ENCODE data around the gene EIF2A. TPM values are rescaled to one million over a fixed set of nuclear protein-coding genes. Genes with fewer than 3 reads are reported as not detected.
A peak's percentile ranks its signal among the peaks of the same experiment; 100 is the strongest.
"Not testable (repeated sequence)": the region's sequence is repeated elsewhere in the genome, so short reads cannot be mapped to it uniquely, and the experiment has no call there.

EIF2A gene
- total and polyA plus RNA-seq, 4 donors, result 72.8 to 95.5 (median 79.6) TPM

DNA sequence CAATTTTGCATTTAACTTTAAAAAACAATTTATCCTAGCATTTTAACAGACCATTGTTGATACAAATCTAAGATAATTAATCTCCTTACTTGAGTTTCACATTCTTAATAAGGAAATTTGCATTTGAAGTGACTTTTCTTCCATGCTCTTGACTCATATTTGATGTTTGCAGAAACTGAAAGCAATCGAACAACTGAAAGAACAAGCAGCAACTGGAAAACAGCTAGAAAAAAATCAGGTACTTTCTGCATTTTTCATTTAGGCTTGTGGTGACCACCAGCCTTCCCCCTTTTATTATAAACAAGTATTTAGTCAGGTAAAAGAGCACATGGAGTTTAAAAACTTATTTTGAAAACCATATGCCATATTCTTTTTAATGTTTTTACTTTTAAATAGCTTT is 36.4 kb downstream of the EIF2A start:
- DNase-seq (no peak), ATAC-seq (ENCODE audit: low FRiP score) (no peak)
- Histone ChIP-seq H3K27me3 (ENCODE audit: control insufficient read depth in 1 of 2, insufficient read depth in 2 of 2, low read length in 1 of 2) (no peaks in the 10 kb centered on the region), H3K27ac (ENCODE audit: low read depth in 1 of 2, low read length in 2 of 2) (no peak overlapping the region), H3K4me1 (ENCODE audit: control insufficient read depth in 1 of 2, insufficient read depth in 2 of 2, low read length in 2 of 2) (no peaks in the 10 kb centered on the region), H3K9me3 (ENCODE audit: control insufficient read depth, low read length) (no peaks in the 10 kb centered on the region), H3K4me3 (ENCODE audit: low read length in 2 of 2) (no peak overlapping the region), H3K36me3 (ENCODE audit: control insufficient read depth in 1 of 2, insufficient read depth in 2 of 2, low read length in 1 of 2) (peaks cover 3 to 4% of the 10 kb centered on the region in 2 donors)
- 76 to 87% methylated on average over 1 of the region's 1 CpG for WGBS, 2 donors
- intact Hi-C loops (cut with DNase I), result no loop called here

DNA sequence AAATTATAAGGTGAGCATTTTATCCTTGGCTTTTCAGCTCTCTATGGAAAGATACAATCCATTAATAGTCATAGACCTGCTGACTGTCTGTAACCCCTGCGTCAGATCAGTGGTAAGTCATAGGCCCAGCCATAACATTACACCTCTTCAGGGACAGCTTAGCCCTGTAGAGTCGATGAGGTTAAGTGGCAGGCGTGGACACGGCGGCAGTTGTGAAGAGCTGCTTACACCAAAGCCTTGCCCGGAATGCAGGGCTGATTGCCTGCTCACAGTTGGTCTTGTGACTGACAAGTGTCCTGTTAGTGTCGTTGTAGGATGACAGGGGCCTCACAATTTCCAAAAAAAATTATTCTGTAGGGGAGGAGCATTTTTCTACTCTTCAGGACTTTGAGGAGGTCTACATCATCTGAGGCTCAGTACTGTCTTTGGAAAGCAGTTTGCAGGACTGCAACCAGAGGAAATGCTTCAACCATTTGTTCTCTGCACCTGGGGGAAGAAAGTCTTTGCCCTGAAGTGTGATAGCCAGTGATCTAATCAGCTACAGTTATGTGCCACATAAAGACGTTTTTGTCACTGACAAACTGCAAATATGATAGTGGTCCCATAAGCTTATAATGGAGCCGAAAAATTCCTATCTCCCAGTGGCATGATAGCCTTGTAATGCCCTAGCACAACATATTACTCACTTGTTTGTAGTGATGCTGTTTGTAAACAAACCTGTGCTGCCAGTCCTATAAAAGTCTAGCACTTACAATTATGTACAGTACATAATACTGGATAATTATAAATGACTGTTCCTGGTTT is 41.6 kb downstream of the EIF2A start:
- H3K27me3 ChIP-seq (ENCODE audit: control insufficient read depth in 1 of 2, insufficient read depth in 2 of 2, low read length in 1 of 2), result no peaks in the 10 kb centered on the region
- H3K9me3 ChIP-seq (ENCODE audit: control insufficient read depth, low read length), result no peaks in the 10 kb centered on the region
- no peak for DNase-seq
- peaks cover 3 to 4% of the 10 kb centered on the region in 2 donors for H3K36me3 ChIP-seq (ENCODE audit: control insufficient read depth in 1 of 2, insufficient read depth in 2 of 2, low read length in 1 of 2)
- WGBS, 2 donors, result 65 to 68% methylated on average over 9 of the region's 9 CpGs
- intact Hi-C loops (cut with DNase I), result no loop called here
- no peak overlapping the region for H3K27ac ChIP-seq (ENCODE audit: low read depth in 1 of 2, low read length in 2 of 2)
- no peak overlapping the region for H3K4me3 ChIP-seq (ENCODE audit: low read length in 2 of 2)
- H3K4me1 ChIP-seq (ENCODE audit: control insufficient read depth in 1 of 2, insufficient read depth in 2 of 2, low read length in 2 of 2), result no peaks in the 10 kb centered on the region
- ATAC-seq (ENCODE audit: low FRiP score), result no peak

DNA sequence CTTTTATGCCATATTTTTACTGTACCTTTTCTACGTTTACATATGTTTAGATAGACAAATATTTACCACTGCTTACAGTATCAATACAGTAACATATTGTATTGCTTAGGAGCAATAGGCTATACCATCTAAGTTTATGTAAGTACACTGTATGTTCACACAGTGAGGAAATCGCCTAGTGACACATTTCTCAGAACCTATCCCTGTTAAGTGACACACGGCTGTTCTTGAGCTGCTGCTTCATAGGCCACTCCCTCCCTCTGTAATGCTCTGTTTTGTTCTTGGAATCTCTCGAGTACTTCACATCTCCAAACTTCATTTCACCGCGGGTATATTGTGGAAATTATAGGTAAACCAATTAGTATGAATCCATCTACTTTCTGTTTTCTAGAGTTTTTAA is 43.2 kb downstream of the EIF2A start:
- ATAC-seq (ENCODE audit: low FRiP score) (no peak), DNase-seq (no peak)
- Histone ChIP-seq H3K27ac (ENCODE audit: low read depth in 1 of 2, low read length in 2 of 2) (no peak overlapping the region), H3K9me3 (ENCODE audit: control insufficient read depth, low read length) (no peaks in the 10 kb centered on the region), H3K4me1 (ENCODE audit: control insufficient read depth in 1 of 2, insufficient read depth in 2 of 2, low read length in 2 of 2) (no peaks in the 10 kb centered on the region), H3K27me3 (ENCODE audit: control insufficient read depth in 1 of 2, insufficient read depth in 2 of 2, low read length in 1 of 2) (no peaks in the 10 kb centered on the region), H3K36me3 (ENCODE audit: control insufficient read depth in 1 of 2, insufficient read depth in 2 of 2, low read length in 1 of 2) (peaks cover 3 to 4% of the 10 kb centered on the region in 2 donors), H3K4me3 (ENCODE audit: low read length in 2 of 2) (no peak overlapping the region)
- intact Hi-C loops (cut with DNase I), result no loop called here
- WGBS, 2 donors, result 68 to 79% methylated on average over 6 of the region's 6 CpGs

DNA sequence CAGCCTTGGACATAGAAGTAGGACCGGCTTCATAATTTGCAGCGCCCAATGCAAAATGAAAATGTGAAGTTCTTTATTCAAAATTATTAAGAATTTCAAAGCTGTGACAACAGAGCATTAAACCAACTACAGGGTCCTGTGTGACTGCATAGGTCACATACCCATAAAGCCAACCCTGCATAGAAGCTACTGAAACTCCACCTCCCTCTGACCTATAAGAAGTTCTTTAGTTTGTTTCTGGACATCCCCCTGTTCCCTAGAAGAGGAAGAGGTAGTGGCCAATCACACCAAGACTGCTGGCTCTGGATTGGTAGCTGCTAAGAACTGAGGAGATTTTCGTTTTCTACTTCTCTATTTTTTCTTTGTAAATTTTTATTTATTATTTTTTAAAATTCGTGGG is 47.6 kb downstream of the EIF2A start:
- ATAC-seq (ENCODE audit: low FRiP score) (no peak), DNase-seq (no peak)
- WGBS, 2 donors, result 85 to 87% methylated on average over 4 of the region's 4 CpGs
- Histone ChIP-seq H3K9me3 (ENCODE audit: control insufficient read depth, low read length) (no peaks in the 10 kb centered on the region), H3K27me3 (ENCODE audit: control insufficient read depth in 1 of 2, insufficient read depth in 2 of 2, low read length in 1 of 2) (no peaks in the 10 kb centered on the region), H3K4me3 (ENCODE audit: low read length in 2 of 2) (no peak overlapping the region), H3K4me1 (ENCODE audit: control insufficient read depth in 1 of 2, insufficient read depth in 2 of 2, low read length in 2 of 2) (no peaks in the 10 kb centered on the region), H3K36me3 (ENCODE audit: control insufficient read depth in 1 of 2, insufficient read depth in 2 of 2, low read length in 1 of 2) (no peaks in the 10 kb centered on the region), H3K27ac (ENCODE audit: low read depth in 1 of 2, low read length in 2 of 2) (no peak overlapping the region)
- intact Hi-C loops (cut with DNase I), result no loop called here

DNA sequence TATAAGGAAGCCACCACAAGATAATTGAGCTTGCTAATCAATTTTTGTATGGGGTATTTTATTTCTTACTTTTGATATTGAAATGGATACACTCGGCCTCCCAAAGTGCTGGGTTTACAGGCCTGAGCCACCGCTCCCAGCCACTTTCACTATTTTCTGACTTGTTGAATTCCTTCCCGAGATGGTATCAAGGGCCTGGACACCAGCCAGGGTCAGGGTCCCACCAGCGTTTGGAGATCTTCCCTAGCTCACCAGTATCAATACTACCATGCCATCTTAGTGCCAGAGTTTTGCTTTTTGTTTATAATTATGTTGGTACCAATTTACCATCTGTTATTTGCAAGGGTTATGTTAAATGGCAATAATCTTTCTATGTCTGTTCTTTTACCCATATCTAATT is 51.1 kb downstream of the EIF2A start:
- Histone ChIP-seq H3K4me1 (ENCODE audit: control insufficient read depth in 1 of 2, insufficient read depth in 2 of 2, low read length in 2 of 2) (no peaks in the 10 kb centered on the region), H3K36me3 (ENCODE audit: control insufficient read depth in 1 of 2, insufficient read depth in 2 of 2, low read length in 1 of 2) (no peaks in the 10 kb centered on the region), H3K4me3 (ENCODE audit: low read length in 2 of 2) (no peak overlapping the region), H3K27ac (ENCODE audit: low read depth in 1 of 2, low read length in 2 of 2) (no peak overlapping the region), H3K27me3 (ENCODE audit: control insufficient read depth in 1 of 2, insufficient read depth in 2 of 2, low read length in 1 of 2) (no peaks in the 10 kb centered on the region), H3K9me3 (ENCODE audit: control insufficient read depth, low read length) (no peaks in the 10 kb centered on the region)
- no peak for DNase-seq
- ATAC-seq (ENCODE audit: low FRiP score), result no peak
- intact Hi-C loops (cut with DNase I), result no loop called here
- 75 to 85% methylated on average over 4 of the region's 4 CpGs for WGBS, 2 donors

DNA sequence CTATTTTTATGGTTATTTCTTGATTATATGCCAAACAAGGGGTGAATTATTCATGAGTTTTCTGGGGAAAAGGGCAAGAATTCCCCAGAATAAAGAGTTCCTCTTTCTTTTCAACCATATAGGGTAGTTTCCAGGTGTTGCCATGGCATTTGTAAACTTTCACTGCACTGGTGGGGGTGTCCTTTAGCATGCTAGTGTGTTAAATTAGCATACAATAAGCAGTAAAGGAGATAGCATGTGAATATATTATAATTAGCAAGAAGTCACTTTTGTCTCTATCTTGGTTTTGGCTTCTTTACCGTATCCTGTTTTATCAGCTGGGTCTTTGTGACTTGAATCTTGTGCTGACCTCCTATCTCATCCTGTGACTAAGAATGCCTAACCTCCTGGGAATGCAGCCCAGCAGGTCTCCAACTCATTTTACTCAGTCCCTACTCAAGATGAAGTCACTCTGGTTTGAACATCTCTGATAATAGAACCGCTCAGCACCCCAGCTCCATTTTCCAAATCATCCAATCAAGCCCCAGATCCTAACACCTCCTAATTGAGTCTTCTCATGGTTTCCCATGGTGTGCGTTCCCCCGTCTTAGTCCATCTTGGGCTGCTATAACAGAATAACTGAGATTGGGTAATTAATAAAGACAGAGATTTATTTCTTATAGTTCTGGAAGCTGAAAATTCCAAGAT is 53.2 kb downstream of the EIF2A start:
- Histone ChIP-seq H3K9me3 (ENCODE audit: control insufficient read depth, low read length) (no peaks in the 10 kb centered on the region), H3K36me3 (ENCODE audit: control insufficient read depth in 1 of 2, insufficient read depth in 2 of 2, low read length in 1 of 2) (no peaks in the 10 kb centered on the region), H3K27ac (ENCODE audit: low read depth in 1 of 2, low read length in 2 of 2) (no peak overlapping the region), H3K27me3 (ENCODE audit: control insufficient read depth in 1 of 2, insufficient read depth in 2 of 2, low read length in 1 of 2) (no peaks in the 10 kb centered on the region), H3K4me1 (ENCODE audit: control insufficient read depth in 1 of 2, insufficient read depth in 2 of 2, low read length in 2 of 2) (no peaks in the 10 kb centered on the region), H3K4me3 (ENCODE audit: low read length in 2 of 2) (no peak overlapping the region)
- ATAC-seq (ENCODE audit: low FRiP score) (no peak), DNase-seq (no peak)
- intact Hi-C loops (cut with DNase I), result loop anchor here (5.0 to 10.0 kb wide), 3 partner anchors 52 to 163 kb away; partner anchors contain the start of genes EIF2A (in 1 of the 2), ERICH6 (in 1 of the 2), SERP1 (in 1 of the 2) and SIAH2 (in 1 of the 2)
- WGBS, 2 donors, result 67 to 72% methylated on average over 4 of the region's 4 CpGs

DNA sequence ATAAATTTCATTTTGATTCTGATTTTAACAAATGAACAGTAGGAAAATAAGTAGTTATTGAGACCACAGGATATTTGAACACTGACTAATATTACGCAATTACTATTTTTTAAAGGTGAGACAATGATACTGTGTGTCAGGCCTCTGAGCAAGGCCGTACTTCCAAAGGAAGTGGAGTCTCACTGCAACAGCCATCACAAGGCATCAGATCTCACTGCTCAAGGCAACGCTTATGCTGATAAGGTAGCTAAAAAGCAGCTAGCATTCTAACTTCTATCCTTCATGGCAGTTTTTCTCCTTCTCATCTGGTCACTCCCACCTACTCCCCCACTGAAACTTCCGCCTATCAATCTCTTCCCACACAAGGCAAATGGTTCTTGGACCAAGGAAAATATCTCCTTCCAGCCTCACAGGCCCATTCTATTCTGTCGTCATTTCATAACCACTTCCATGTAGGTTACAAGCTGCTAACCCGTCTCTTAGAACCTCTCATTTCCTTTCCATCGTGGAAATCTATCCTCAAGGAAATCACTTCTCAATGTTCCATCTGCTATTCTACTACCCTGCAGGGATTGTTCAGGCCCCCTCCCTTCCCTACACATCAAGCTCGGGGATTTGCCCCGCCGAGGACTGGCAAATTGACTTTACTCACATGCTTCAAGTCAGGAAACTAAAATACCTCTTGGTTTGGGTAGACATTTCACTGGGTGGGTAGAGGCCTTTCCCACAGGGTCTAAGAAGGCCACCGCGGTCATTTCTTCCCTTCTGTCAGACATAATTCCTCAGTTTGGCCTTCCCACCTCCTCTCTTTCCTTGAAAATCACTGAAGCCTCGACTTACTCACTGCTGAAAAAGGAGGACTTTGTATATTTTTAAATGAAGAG is 54.3 kb downstream of the EIF2A start:
- not testable (repeated sequence) for ATAC-seq (ENCODE audit: low FRiP score); H3K4me1 ChIP-seq (ENCODE audit: control insufficient read depth in 1 of 2, insufficient read depth in 2 of 2, low read length in 2 of 2); H3K9me3 ChIP-seq (ENCODE audit: control insufficient read depth, low read length); H3K36me3 ChIP-seq (ENCODE audit: control insufficient read depth in 1 of 2, insufficient read depth in 2 of 2, low read length in 1 of 2); H3K4me3 ChIP-seq (ENCODE audit: low read length in 2 of 2); H3K27ac ChIP-seq (ENCODE audit: low read depth in 1 of 2, low read length in 2 of 2); H3K27me3 ChIP-seq (ENCODE audit: control insufficient read depth in 1 of 2, insufficient read depth in 2 of 2, low read length in 1 of 2); DNase-seq
- intact Hi-C loops (cut with DNase I), result loop anchor here (5.0 to 10.0 kb wide), 3 partner anchors 54 to 161 kb away; partner anchors contain the start of genes EIF2A (in 1 of the 2), ERICH6 (in 1 of the 2), SERP1 (in 1 of the 2) and SIAH2 (in 1 of the 2)
- WGBS, 2 donors, result 92 to 95% methylated on average over 13 of the region's 13 CpGs

DNA sequence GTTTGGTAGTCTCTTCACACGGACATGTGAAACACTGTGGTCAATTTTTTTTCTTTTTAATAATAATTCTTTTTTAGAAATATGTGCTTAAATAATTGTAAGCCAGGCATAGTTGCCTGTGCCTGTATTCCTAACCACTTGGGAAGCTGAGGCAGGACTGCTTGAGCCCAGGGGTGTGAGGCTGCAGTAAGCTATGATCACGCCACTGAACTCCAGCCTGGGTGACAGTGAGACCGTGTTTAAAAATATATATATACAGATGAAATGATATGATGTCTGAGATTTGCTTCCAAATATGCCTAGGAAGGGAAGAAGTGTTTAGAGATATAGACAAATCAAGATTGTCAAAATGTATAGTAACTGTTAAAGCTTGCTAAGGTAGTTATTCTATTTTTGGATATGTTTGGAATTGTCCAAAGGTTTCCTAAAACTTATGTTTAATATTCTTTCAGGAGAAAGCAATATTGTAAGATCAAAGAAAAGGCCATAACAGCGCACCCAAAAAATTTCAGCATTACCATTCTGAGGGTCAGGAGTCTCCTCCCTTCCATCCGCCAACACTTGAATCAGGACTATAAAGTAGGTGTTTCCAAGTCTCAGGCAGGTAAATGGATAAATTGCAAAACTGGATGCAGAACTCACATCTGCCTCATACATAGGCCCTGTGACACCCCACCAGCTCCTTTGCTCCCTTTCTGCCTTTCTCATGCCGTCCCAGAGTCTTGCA is 56.0 kb downstream of the EIF2A start:
- Histone ChIP-seq H3K4me3 (ENCODE audit: low read length in 2 of 2) (peak overlapping the region; percentile 51 to 88), H3K27me3 (ENCODE audit: control insufficient read depth in 1 of 2, insufficient read depth in 2 of 2, low read length in 1 of 2) (no peaks in the 10 kb centered on the region), H3K36me3 (ENCODE audit: control insufficient read depth in 1 of 2, insufficient read depth in 2 of 2, low read length in 1 of 2) (no peaks in the 10 kb centered on the region), H3K9me3 (ENCODE audit: control insufficient read depth, low read length) (no peaks in the 10 kb centered on the region), H3K27ac (ENCODE audit: low read depth in 1 of 2, low read length in 2 of 2) (no peak overlapping the region), H3K4me1 (ENCODE audit: control insufficient read depth in 1 of 2, insufficient read depth in 2 of 2, low read length in 2 of 2) (no peaks in the 10 kb centered on the region)
- DNase-seq (no peak), ATAC-seq (ENCODE audit: low FRiP score) (no peak)
- WGBS, 2 donors, result 25 to 33% methylated on average over 6 of the region's 6 CpGs
- intact Hi-C loops (cut with DNase I), result loop anchor here (5.0 to 10.0 kb wide), 3 partner anchors 55 to 160 kb away; partner anchors contain the start of genes EIF2A (in 1 of the 2), ERICH6 (in 1 of the 2), SERP1 (in 1 of the 2) and SIAH2 (in 1 of the 2)
